ENCODE results near the gene VWF. TPM values are rescaled to one million over a fixed set of nuclear protein-coding genes. Genes with fewer than 3 reads are reported as not detected.

The VWF gene
- total RNA-seq, 1 donor from 2014 or later, result 0.10 TPM

DNA sequence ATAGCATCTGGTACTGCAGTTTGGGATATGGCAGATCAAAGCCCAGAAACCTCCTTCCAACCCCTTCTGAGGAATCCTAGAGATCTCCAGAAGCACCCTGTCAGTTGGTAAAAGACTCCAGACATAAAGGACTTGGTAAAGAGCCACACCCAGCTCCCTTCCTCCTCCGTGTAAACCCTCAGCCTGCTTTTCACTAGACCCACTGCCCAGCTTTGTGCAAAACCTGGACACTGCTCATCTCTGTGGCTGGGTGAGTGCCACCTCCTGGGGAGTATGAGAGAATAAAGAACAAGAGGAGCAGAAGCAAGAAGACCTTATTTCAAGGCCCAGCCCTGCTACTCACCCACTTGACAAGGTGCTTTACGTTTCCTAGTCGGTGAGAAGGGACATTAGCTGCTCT is 212.5 kb downstream of the VWF start:
- no peaks in the 10 kb centered on the region for H3K36me3 Mint-ChIP-seq (ENCODE audit: insufficient read depth)
- TF ChIP-seq, protein P1, sequence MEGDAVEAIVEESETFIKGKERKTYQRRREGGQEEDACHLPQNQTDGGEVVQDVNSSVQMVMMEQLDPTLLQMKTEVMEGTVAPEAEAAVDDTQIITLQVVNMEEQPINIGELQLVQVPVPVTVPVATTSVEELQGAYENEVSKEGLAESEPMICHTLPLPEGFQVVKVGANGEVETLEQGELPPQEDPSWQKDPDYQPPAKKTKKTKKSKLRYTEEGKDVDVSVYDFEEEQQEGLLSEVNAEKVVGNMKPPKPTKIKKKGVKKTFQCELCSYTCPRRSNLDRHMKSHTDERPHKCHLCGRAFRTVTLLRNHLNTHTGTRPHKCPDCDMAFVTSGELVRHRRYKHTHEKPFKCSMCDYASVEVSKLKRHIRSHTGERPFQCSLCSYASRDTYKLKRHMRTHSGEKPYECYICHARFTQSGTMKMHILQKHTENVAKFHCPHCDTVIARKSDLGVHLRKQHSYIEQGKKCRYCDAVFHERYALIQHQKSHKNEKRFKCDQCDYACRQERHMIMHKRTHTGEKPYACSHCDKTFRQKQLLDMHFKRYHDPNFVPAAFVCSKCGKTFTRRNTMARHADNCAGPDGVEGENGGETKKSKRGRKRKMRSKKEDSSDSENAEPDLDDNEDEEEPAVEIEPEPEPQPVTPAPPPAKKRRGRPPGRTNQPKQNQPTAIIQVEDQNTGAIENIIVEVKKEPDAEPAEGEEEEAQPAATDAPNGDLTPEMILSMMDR (IDR thresholded peaks at IDR 0.05; ENCODE audit: unreplicated experiment), result no peak
- no peak overlapping the region for H3K27ac Mint-ChIP-seq
- H3K4me1 Mint-ChIP-seq (ENCODE audit: low read depth), result no peaks in the 10 kb centered on the region
- no peak for DNase-seq (ENCODE audit: low spot score, unreplicated experiment)
- peaks cover 37% of the 10 kb centered on the region for H3K27me3 Mint-ChIP-seq
- H3K4me3 Mint-ChIP-seq (ENCODE audit: low read depth), result no peak overlapping the region
- H3K9me3 Mint-ChIP-seq (ENCODE audit: low read depth), result no peaks in the 10 kb centered on the region

DNA sequence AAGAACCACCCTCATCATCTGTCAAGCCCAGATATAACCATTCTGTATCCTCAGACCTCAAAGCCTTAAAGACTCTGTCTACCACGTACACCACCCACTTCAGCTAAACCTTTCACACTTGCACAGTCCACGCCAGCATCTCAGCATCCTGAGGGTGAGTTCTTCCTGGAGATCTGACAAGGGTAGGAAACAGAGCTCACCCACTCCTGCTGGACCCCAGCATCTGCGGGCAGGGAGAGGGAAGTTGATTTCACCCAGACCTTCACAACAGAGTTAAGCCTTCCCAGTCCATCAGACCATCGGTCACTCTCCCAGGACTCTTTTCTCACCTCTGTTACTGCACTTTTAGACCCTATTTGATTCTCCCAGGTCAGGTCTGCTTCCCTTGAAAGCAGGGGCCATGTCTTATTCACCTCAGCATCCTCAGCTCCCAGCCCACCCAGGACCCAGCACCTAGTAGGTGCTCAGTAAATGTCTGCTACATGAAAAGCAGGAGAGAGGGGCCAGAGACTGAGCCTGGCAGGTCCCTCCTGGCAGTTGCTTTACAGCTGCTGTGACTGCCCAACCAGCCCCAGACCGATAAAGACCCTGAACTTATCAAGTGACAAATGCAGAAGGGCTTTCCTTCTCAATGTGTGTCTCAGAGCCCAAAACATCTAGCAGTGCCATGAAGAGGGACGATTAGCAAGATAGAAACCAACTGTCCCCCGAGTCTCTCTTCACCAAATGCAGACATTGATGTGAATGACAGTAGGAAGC is 213.5 kb downstream of the VWF start:
- Mint-ChIP-seq H3K27ac (no peak overlapping the region), H3K36me3 (ENCODE audit: insufficient read depth) (no peaks in the 10 kb centered on the region), H3K27me3 (peaks cover 37% of the 10 kb centered on the region), H3K9me3 (ENCODE audit: low read depth) (no peaks in the 10 kb centered on the region), H3K4me3 (ENCODE audit: low read depth) (no peak overlapping the region), H3K4me1 (ENCODE audit: low read depth) (no peaks in the 10 kb centered on the region)
- DNase-seq (ENCODE audit: low spot score, unreplicated experiment), result no peak
- TF ChIP-seq, protein P1 (IDR thresholded peaks at IDR 0.05; ENCODE audit: unreplicated experiment), result no peak

DNA sequence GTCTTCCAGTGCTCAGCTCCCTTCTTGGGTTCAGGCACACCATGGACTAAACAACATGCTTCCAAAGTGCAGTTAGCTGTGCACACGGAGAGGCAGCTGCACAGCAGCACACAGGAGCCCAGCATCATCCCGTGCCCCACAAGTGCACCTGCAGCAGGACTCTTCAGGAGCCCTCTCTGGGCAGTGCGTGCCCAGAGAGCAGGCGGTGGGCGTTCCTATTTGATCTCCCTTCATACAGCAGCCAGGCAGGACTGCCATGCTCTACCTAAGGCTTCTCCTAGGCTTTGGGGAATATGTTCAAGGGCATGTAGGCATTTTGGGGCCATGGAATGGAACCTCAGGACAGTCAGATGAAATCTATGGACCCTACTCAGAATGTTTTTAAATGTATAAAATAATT is 214.9 kb downstream of the VWF start:
- no peaks in the 10 kb centered on the region for H3K36me3 Mint-ChIP-seq (ENCODE audit: insufficient read depth)
- H3K27me3 Mint-ChIP-seq, result peaks cover 46% of the 10 kb centered on the region
- H3K27ac Mint-ChIP-seq, result no peak overlapping the region
- H3K4me3 Mint-ChIP-seq (ENCODE audit: low read depth), result no peak overlapping the region
- TF ChIP-seq, protein P1 (IDR thresholded peaks at IDR 0.05; ENCODE audit: unreplicated experiment), result no peak
- no peaks in the 10 kb centered on the region for H3K4me1 Mint-ChIP-seq (ENCODE audit: low read depth)
- H3K9me3 Mint-ChIP-seq (ENCODE audit: low read depth), result no peaks in the 10 kb centered on the region
- no peak for DNase-seq (ENCODE audit: low spot score, unreplicated experiment)

DNA sequence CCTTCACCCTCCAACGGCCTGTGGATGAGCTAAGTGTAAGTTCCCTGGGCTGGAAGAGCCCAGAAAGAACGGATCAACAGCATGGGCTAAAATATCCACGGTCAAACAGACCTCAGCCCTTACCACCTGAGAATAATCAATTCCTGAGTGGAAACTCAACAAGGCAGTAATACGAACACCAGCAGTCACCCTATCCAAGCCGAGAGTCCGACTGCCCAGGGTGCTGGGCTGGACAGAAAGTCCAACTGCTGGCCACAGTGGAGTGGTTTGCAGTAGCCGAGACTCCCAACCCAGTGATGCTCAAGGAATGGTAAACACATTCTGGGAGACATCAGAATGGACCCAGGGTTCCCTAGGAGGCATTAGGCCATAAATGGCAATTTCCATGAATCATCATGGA is 216.2 kb downstream of the VWF start:
- Mint-ChIP-seq H3K36me3 (ENCODE audit: insufficient read depth) (no peaks in the 10 kb centered on the region), H3K9me3 (ENCODE audit: low read depth) (no peaks in the 10 kb centered on the region), H3K4me1 (ENCODE audit: low read depth) (no peaks in the 10 kb centered on the region), H3K27ac (no peak overlapping the region), H3K27me3 (peaks cover 55% of the 10 kb centered on the region), H3K4me3 (ENCODE audit: low read depth) (no peak overlapping the region)
- DNase-seq (ENCODE audit: low spot score, unreplicated experiment), result no peak
- TF ChIP-seq, protein P1 (IDR thresholded peaks at IDR 0.05; ENCODE audit: unreplicated experiment), result no peak

DNA sequence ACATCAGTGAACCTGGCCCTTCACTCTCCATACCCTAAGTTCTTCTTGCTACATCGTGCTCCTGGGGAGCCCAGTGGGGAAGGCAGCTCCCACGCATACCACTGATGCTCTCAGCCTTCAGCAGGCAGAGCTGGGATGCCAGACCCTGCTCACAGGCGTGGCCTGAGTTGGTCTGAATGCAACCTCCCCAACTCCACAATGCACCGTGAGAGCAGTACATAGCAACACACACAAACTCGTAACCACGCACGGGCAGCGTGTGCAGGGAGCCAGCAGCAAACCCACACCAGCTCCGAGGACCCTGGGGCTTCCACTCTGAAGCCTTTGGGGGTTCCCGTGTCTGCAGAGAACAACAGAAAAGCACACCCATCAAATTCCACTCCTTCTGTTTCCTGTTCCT is 216.7 kb downstream of the VWF start:
- H3K27ac Mint-ChIP-seq, result no peak overlapping the region
- no peak overlapping the region for H3K4me3 Mint-ChIP-seq (ENCODE audit: low read depth)
- no peaks in the 10 kb centered on the region for H3K9me3 Mint-ChIP-seq (ENCODE audit: low read depth)
- peaks cover 50% of the 10 kb centered on the region for H3K27me3 Mint-ChIP-seq
- DNase-seq (ENCODE audit: low spot score, unreplicated experiment), result no peak
- TF ChIP-seq, protein P1 (IDR thresholded peaks at IDR 0.05; ENCODE audit: unreplicated experiment), result no peak
- no peaks in the 10 kb centered on the region for H3K4me1 Mint-ChIP-seq (ENCODE audit: low read depth)
- no peaks in the 10 kb centered on the region for H3K36me3 Mint-ChIP-seq (ENCODE audit: insufficient read depth)
